HG03439 (cell line): ENCODE results near the gene TEX36.
"Not testable (repeated sequence)": the region's sequence is repeated elsewhere in the genome, so short reads cannot be mapped to it uniquely, and the experiment has no call there.

Experiments
- ATAC-seq: cut with Tn5 transposase; IDR thresholded peaks from one replicate; pipeline ENCODE4 v1.9.1; 2021; ENCODE audit warnings: mild to moderate bottlenecking, moderate library complexity; ENCODE audit not compliant: unreplicated experiment

The TEX36 gene

GRCh38 chr10:125692601-125693523, 9.9 kb upstream of the TEX36 start:
- ATAC-seq: no peak

- no peak for ATAC-seq
These were observed 9.2 kb upstream of the TEX36 start for GRCh38 chr10:125692196-125692595.

GRCh38 chr10:125691160-125691981, 8.4 kb upstream of the TEX36 start:
- no peak for ATAC-seq

GRCh38 chr10:125689955-125690569, 7.1 kb upstream of the TEX36 start:
- ATAC-seq: no peak

- no peak for ATAC-seq
These were observed 4.7 kb upstream of the TEX36 start for GRCh38 chr10:125687507-125688185.

- no peak for ATAC-seq
These were observed 1.6 kb upstream of the TEX36 start for GRCh38 chr10:125684581-125684980.

GRCh38 chr10:125683821-125684220, 858 bp upstream of the TEX36 start:
- ATAC-seq: no peak

- no peak for ATAC-seq
These were observed 3.5 kb downstream of the TEX36 start for GRCh38 chr10:125679436-125679835.

- no peak for ATAC-seq
These were observed 10.1 kb downstream of the TEX36 start for GRCh38 chr10:125672884-125673283.

GRCh38 chr10:125662584-125662983, 20.4 kb downstream of the TEX36 start:
- no peak for ATAC-seq

GRCh38 chr10:125661941-125662515, 20.9 kb downstream of the TEX36 start:
- no peak for ATAC-seq

GRCh38 chr10:125661431-125661940, 21.5 kb downstream of the TEX36 start:
- ATAC-seq: no peak

- ATAC-seq: no peak
These were observed 23.9 kb downstream of the TEX36 start for GRCh38 chr10:125659071-125659470.

GRCh38 chr10:125656523-125656922, 26.4 kb downstream of the TEX36 start:
- ATAC-seq: no peak

- not testable (repeated sequence) for ATAC-seq
These were observed 29.9 kb downstream of the TEX36 start for GRCh38 chr10:125653113-125653512.

GRCh38 chr10:125646311-125646710, 36.7 kb downstream of the TEX36 start:
- ATAC-seq: no peak

- ATAC-seq: no peak
These were observed 41.6 kb downstream of the TEX36 start for GRCh38 chr10:125641398-125641797.

- ATAC-seq: no peak
These were observed 42.3 kb downstream of the TEX36 start for GRCh38 chr10:125640653-125641052.

- ATAC-seq: no peak
These were observed 43.1 kb downstream of the TEX36 start for GRCh38 chr10:125639846-125640245.

GRCh38 chr10:125638555-125638954, 44.4 kb downstream of the TEX36 start:
- no peak for ATAC-seq
